ENCODE measurements around the gene SCN1B. TPM values are rescaled to one million over a fixed set of nuclear protein-coding genes. Genes with fewer than 3 reads are reported as not detected.

The SCN1B gene
- total and polyA plus RNA-seq, 2 of the 13 experiments (the other 11 are each of a cell fraction or from before 2014, with no cell fraction given), result 2.7 to 20.1 TPM

DNA sequence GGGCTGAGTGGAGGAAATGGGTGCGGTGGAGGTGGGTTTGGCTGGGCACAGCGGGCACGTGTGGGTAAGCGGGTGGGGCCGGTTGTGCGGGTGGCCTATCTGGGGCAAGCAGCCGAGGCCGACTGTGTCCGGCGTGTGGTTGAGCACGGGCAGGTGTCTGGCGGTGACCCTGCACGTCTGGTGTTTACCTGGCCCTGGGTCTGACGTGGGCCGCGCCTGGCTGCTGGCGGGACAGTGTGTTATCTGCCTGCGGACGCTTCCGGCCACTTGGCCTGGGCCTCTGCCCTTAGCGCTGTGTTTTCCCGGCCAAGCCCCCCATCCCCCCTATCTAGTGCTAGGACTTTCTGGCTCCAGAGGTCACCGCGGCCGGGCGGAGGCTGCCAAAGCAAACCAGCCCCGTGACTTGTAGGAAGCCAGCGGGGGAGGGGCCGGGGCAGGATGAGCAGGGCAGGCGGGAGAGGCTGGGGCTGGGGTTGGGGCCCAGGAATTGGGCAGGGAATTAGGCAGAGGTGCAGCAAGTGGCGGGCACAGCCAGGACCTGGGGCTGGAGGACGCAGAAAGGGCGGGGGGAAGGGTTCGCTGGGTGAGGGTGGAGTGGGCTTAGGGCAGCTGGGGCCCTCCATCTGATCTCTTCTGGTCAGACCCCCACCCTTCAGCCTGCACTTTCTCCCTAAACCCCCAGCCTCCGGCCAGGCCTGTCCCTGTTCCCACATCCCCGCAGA is 10.7 kb downstream of the SCN1B start (continued):
- TF ChIP-seq, protein P1, sequence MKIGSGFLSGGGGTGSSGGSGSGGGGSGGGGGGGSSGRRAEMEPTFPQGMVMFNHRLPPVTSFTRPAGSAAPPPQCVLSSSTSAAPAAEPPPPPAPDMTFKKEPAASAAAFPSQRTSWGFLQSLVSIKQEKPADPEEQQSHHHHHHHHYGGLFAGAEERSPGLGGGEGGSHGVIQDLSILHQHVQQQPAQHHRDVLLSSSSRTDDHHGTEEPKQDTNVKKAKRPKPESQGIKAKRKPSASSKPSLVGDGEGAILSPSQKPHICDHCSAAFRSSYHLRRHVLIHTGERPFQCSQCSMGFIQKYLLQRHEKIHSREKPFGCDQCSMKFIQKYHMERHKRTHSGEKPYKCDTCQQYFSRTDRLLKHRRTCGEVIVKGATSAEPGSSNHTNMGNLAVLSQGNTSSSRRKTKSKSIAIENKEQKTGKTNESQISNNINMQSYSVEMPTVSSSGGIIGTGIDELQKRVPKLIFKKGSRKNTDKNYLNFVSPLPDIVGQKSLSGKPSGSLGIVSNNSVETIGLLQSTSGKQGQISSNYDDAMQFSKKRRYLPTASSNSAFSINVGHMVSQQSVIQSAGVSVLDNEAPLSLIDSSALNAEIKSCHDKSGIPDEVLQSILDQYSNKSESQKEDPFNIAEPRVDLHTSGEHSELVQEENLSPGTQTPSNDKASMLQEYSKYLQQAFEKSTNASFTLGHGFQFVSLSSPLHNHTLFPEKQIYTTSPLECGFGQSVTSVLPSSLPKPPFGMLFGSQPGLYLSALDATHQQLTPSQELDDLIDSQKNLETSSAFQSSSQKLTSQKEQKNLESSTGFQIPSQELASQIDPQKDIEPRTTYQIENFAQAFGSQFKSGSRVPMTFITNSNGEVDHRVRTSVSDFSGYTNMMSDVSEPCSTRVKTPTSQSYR (CRISPR knock-in tag; IDR thresholded peaks at IDR 0.05; ENCODE audit: borderline replicate concordance), result peak; percentile 99
- TF ChIP-seq ZNF282 (IDR thresholded peaks at IDR 0.05; ENCODE audit: partially characterized antibody) (no peak), SMARCC2 (IDR thresholded peaks at IDR 0.05) (no peak), HOMEZ (CRISPR knock-in tag; IDR thresholded peaks at IDR 0.05; ENCODE audit: low read depth) (no peak), SRY (CRISPR knock-in tag; IDR thresholded peaks at IDR 0.05) (0 out of 2 replicates have a peak, but pooled peaks have one; percentile 49), TCF7L2 (IDR thresholded peaks at IDR 0.05; ENCODE audit: low read depth, low read length) (no peak), ZNF761 (CRISPR knock-in tag; conservative IDR thresholded peaks at IDR 0.05) (peak; percentile 97), AFF4 (CRISPR knock-in tag; IDR thresholded peaks at IDR 0.05) (no peak), NFE2 (CRISPR knock-in tag; IDR thresholded peaks at IDR 0.05) (no peak), ZFP41 (CRISPR knock-in tag; IDR thresholded peaks at IDR 0.05; ENCODE audit: borderline replicate concordance) (no peak)
- TF ChIP-seq, protein P2, sequence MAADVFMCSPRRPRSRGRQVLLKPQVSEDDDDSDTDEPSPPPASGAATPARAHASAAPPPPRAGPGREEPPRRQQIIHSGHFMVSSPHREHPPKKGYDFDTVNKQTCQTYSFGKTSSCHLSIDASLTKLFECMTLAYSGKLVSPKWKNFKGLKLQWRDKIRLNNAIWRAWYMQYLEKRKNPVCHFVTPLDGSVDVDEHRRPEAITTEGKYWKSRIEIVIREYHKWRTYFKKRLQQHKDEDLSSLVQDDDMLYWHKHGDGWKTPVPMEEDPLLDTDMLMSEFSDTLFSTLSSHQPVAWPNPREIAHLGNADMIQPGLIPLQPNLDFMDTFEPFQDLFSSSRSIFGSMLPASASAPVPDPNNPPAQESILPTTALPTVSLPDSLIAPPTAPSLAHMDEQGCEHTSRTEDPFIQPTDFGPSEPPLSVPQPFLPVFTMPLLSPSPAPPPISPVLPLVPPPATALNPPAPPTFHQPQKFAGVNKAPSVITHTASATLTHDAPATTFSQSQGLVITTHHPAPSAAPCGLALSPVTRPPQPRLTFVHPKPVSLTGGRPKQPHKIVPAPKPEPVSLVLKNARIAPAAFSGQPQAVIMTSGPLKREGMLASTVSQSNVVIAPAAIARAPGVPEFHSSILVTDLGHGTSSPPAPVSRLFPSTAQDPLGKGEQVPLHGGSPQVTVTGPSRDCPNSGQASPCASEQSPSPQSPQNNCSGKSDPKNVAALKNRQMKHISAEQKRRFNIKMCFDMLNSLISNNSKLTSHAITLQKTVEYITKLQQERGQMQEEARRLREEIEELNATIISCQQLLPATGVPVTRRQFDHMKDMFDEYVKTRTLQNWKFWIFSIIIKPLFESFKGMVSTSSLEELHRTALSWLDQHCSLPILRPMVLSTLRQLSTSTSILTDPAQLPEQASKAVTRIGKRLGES (CRISPR knock-in tag; IDR thresholded peaks at IDR 0.05; ENCODE audit: borderline replicate concordance), result no peak
- TF ChIP-seq, protein P3, sequence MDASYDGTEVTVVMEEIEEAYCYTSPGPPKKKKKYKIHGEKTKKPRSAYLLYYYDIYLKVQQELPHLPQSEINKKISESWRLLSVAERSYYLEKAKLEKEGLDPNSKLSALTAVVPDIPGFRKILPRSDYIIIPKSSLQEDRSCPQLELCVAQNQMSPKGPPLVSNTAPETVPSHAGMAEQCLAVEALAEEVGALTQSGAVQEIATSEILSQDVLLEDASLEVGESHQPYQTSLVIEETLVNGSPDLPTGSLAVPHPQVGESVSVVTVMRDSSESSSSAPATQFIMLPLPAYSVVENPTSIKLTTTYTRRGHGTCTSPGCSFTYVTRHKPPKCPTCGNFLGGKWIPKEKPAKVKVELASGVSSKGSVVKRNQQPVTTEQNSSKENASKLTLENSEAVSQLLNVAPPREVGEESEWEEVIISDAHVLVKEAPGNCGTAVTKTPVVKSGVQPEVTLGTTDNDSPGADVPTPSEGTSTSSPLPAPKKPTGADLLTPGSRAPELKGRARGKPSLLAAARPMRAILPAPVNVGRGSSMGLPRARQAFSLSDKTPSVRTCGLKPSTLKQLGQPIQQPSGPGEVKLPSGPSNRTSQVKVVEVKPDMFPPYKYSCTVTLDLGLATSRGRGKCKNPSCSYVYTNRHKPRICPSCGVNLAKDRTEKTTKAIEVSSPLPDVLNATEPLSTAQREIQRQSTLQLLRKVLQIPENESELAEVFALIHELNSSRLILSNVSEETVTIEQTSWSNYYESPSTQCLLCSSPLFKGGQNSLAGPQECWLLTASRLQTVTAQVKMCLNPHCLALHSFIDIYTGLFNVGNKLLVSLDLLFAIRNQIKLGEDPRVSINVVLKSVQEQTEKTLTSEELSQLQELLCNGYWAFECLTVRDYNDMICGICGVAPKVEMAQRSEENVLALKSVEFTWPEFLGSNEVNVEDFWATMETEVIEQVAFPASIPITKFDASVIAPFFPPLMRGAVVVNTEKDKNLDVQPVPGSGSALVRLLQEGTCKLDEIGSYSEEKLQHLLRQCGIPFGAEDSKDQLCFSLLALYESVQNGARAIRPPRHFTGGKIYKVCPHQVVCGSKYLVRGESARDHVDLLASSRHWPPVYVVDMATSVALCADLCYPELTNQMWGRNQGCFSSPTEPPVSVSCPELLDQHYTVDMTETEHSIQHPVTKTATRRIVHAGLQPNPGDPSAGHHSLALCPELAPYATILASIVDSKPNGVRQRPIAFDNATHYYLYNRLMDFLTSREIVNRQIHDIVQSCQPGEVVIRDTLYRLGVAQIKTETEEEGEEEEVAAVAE (CRISPR knock-in tag; IDR thresholded peaks at IDR 0.05; ENCODE audit: borderline replicate concordance), result peak; percentile 39
